Gastroesophageal sphincter (tissue), 3 donors: Measurements from ENCODE around the gene SNAP29.

Experiments used
- EP300 ChIP-seq: sonication (generic); formaldehyde crosslinking; IDR thresholded peaks from one replicate; pipeline ENCODE4 v1.6.1; 2017; ENCODE audit warnings: antibody characterized with exemption, mild to moderate bottlenecking
- POLR2A ChIP-seq, 2 donors: fragments of 450-650 bp; IDR thresholded peaks; one replicate each; pipeline ENCODE4 v1.6.1; 2017; ENCODE audit warnings: antibody characterized with exemption in 2 of 2, mild to moderate bottlenecking in 2 of 2, moderate library complexity in 1 of 2
- POLR2AphosphoS5 ChIP-seq: sonication (generic); formaldehyde crosslinking; IDR thresholded peaks from one replicate; pipeline ENCODE4 v1.6.1; 2017; ENCODE audit warnings: antibody characterized with exemption
- TF ChIP-seq, protein P1 (sequence below), 4 experiments: fragments of 200-600 bp in 2 of 4; fragments of 450-650 bp in 2 of 4; sonication (generic) in 1 of 4; IDR thresholded peaks; one replicate each; pipeline ENCODE4 v1.5.1; 2017 to 2019; ENCODE audit warnings: antibody characterized with exemption in 4 of 4, mild to moderate bottlenecking in 2 of 4, moderate library complexity in 2 of 4

GRCh38 chr22:20877715-20878114 is 18.9 kb downstream of the SNAP29 start:
- TF ChIP-seq, protein P1, sequence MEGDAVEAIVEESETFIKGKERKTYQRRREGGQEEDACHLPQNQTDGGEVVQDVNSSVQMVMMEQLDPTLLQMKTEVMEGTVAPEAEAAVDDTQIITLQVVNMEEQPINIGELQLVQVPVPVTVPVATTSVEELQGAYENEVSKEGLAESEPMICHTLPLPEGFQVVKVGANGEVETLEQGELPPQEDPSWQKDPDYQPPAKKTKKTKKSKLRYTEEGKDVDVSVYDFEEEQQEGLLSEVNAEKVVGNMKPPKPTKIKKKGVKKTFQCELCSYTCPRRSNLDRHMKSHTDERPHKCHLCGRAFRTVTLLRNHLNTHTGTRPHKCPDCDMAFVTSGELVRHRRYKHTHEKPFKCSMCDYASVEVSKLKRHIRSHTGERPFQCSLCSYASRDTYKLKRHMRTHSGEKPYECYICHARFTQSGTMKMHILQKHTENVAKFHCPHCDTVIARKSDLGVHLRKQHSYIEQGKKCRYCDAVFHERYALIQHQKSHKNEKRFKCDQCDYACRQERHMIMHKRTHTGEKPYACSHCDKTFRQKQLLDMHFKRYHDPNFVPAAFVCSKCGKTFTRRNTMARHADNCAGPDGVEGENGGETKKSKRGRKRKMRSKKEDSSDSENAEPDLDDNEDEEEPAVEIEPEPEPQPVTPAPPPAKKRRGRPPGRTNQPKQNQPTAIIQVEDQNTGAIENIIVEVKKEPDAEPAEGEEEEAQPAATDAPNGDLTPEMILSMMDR (IDR thresholded peaks at IDR 0.05), result no peak
- TF ChIP-seq POLR2A (IDR thresholded peaks at IDR 0.05), result no peak
- TF ChIP-seq POLR2AphosphoS5, result no peak
- no peak for TF ChIP-seq EP300
